Ovary (tissue), 3 donors: ENCODE results near the gene MACROH2A2.
"Not testable (repeated sequence)": the region's sequence is repeated elsewhere in the genome, so short reads cannot be mapped to it uniquely, and the experiment has no call there.

Experiments used
- POLR2A ChIP-seq: fragments of 450-650 bp; IDR thresholded peaks from one replicate; pipeline ENCODE4 v1.6.1; 2017; ENCODE audit warnings: antibody characterized with exemption, mild to moderate bottlenecking, moderate library complexity
- TF ChIP-seq, protein P1 (sequence below), 3 donors: fragments of 450-650 bp in 2 of 3; fragments of 200-600 bp in 1 of 3; IDR thresholded peaks; one replicate each; pipeline versions ENCODE4 v1.5.1 to v1.8.0; 2016 to 2022; ENCODE audit warnings: antibody characterized with exemption in 3 of 3, mild to moderate bottlenecking in 1 of 3
- donor health status: DM: no; HTN: no; CAD: no.

- TF ChIP-seq POLR2A: not testable (repeated sequence)
- TF ChIP-seq, protein P1, sequence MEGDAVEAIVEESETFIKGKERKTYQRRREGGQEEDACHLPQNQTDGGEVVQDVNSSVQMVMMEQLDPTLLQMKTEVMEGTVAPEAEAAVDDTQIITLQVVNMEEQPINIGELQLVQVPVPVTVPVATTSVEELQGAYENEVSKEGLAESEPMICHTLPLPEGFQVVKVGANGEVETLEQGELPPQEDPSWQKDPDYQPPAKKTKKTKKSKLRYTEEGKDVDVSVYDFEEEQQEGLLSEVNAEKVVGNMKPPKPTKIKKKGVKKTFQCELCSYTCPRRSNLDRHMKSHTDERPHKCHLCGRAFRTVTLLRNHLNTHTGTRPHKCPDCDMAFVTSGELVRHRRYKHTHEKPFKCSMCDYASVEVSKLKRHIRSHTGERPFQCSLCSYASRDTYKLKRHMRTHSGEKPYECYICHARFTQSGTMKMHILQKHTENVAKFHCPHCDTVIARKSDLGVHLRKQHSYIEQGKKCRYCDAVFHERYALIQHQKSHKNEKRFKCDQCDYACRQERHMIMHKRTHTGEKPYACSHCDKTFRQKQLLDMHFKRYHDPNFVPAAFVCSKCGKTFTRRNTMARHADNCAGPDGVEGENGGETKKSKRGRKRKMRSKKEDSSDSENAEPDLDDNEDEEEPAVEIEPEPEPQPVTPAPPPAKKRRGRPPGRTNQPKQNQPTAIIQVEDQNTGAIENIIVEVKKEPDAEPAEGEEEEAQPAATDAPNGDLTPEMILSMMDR (IDR thresholded peaks at IDR 0.05): not testable (repeated sequence)
Observed at GRCh38 chr10:70123166-70123565, 70.5 kb downstream of the MACROH2A2 start.
